HG03354 (cell line): ENCODE results near the gene RNF145.

Experiments used
- ATAC-seq: cut with Tn5 transposase; IDR thresholded peaks from one replicate; pipeline ENCODE4 v1.9.1; 2021; ENCODE audit warnings: mild to moderate bottlenecking; ENCODE audit not compliant: unreplicated experiment, poor library complexity, severe bottlenecking

RNF145 gene

GRCh38 chr5:159198063-159199036, 11.0 kb downstream of the RNF145 start:
- peak; percentile 97 for ATAC-seq

- ATAC-seq: no peak
Observed at GRCh38 chr5:159195775-159196174, 13.6 kb downstream of the RNF145 start.

- ATAC-seq: no peak
Observed at GRCh38 chr5:159190170-159190569, 19.2 kb downstream of the RNF145 start.

GRCh38 chr5:159189310-159189709, 20.0 kb downstream of the RNF145 start:
- ATAC-seq: no peak

- ATAC-seq: no peak
Observed at GRCh38 chr5:159187719-159188118, 21.6 kb downstream of the RNF145 start.

GRCh38 chr5:159186319-159186718, 23.0 kb downstream of the RNF145 start:
- ATAC-seq: no peak

- ATAC-seq: no peak
Observed at GRCh38 chr5:159185773-159186172, 23.6 kb downstream of the RNF145 start.

GRCh38 chr5:159184858-159185381, 24.4 kb downstream of the RNF145 start:
- no peak for ATAC-seq

- no peak for ATAC-seq
Observed at GRCh38 chr5:159184236-159184635, 25.1 kb downstream of the RNF145 start.

- ATAC-seq: no peak
Observed at GRCh38 chr5:159183247-159183646, 26.1 kb downstream of the RNF145 start.

GRCh38 chr5:159182691-159183090, 26.7 kb downstream of the RNF145 start:
- ATAC-seq: no peak

GRCh38 chr5:159181651-159182050, 27.7 kb downstream of the RNF145 start:
- no peak for ATAC-seq

- peak; percentile 46 for ATAC-seq
Observed at GRCh38 chr5:159181152-159181551, 28.2 kb downstream of the RNF145 start.

- no peak for ATAC-seq
Observed at GRCh38 chr5:159179529-159180305, 29.6 kb downstream of the RNF145 start.

- ATAC-seq: peak; percentile 74
Observed at GRCh38 chr5:159178978-159179377, 30.4 kb downstream of the RNF145 start.

- no peak for ATAC-seq
Observed at GRCh38 chr5:159175547-159175946, 33.8 kb downstream of the RNF145 start.

- no peak for ATAC-seq
Observed at GRCh38 chr5:159174511-159175168, 34.7 kb downstream of the RNF145 start.

- no peak for ATAC-seq
Observed at GRCh38 chr5:159171274-159171673, 38.1 kb downstream of the RNF145 start.

GRCh38 chr5:159170021-159170420, 39.3 kb downstream of the RNF145 start:
- ATAC-seq: no peak

GRCh38 chr5:159166416-159166815, 42.9 kb downstream of the RNF145 start:
- no peak for ATAC-seq
